HUES48 (cell line): ENCODE data around the gene SH3PXD2B.

Experiments
- H3K27ac ChIP-seq: one replicate; pipeline ENCODE4 v1.7.0; 2013; ENCODE audit warnings: low read depth, low read length, inconsistent platforms
- H3K27me3 ChIP-seq: 2 replicates; pipeline ENCODE4 v1.6.1; 2013; ENCODE audit warnings: mild to moderate bottlenecking, low read length; ENCODE audit not compliant: control insufficient read depth, insufficient read depth
- H3K36me3 ChIP-seq: 2 replicates; pipeline ENCODE4 v1.6.1; 2013; ENCODE audit warnings: low read length; ENCODE audit not compliant: control insufficient read depth, insufficient read depth
- H3K4me1 ChIP-seq: 2 replicates; pipeline ENCODE4 v1.6.1; 2013; ENCODE audit warnings: mild to moderate bottlenecking, low read length; ENCODE audit not compliant: control insufficient read depth, insufficient read depth
- H3K4me3 ChIP-seq: 2 replicates; pipeline ENCODE4 v1.5.1; 2013; ENCODE audit warnings: mild to moderate bottlenecking, low read depth, low read length
- H3K9ac ChIP-seq: 2 replicates; pipeline ENCODE4 v1.6.1; 2013; ENCODE audit warnings: mild to moderate bottlenecking, low read depth, low read length, moderate library complexity
- H3K9me3 ChIP-seq: 2 replicates; pipeline ENCODE4 v1.6.1; 2013; ENCODE audit warnings: low read length; ENCODE audit not compliant: control insufficient read depth, insufficient read depth

SH3PXD2B gene

GRCh38 chr5:172466062-172466461 is 11.7 kb upstream of the SH3PXD2B start:
- Histone ChIP-seq H3K36me3 (no peaks in the 10 kb centered on the region), H3K9ac (no peak overlapping the region), H3K9me3 (no peaks in the 10 kb centered on the region), H3K27me3 (0 out of 2 replicates have a peak, but pooled peaks cover 6% of the 10 kb centered on the region), H3K4me3 (no peak overlapping the region), H3K27ac (no peak overlapping the region), H3K4me1 (no peaks in the 10 kb centered on the region)

DNA sequence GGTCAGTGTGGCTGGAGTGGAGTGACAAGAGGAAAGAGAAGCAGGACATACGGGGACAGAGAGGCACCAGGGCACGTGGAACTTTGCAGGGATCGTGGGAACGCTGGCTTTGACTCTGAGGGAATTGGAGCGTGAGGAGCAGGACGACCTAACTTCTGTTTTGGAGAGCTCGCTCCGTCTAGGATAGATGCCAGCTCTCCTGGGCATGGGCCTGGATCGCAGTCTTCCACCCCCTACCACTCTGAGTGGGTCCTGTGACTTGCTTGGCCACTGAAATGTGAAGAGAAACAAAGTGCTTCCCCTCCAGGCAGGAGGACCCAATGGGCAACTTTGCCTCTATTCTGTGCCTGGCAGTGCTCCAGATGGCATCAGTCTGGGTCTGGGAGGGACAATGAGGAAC is 8.7 kb upstream of the SH3PXD2B start:
- Histone ChIP-seq H3K9ac (no peak overlapping the region), H3K27me3 (peaks cover 15% of the 10 kb centered on the region; the same call in 1 of the 2 replicates), H3K9me3 (no peaks in the 10 kb centered on the region), H3K4me3 (no peak overlapping the region), H3K36me3 (no peaks in the 10 kb centered on the region), H3K4me1 (no peaks in the 10 kb centered on the region), H3K27ac (no peak overlapping the region)

DNA sequence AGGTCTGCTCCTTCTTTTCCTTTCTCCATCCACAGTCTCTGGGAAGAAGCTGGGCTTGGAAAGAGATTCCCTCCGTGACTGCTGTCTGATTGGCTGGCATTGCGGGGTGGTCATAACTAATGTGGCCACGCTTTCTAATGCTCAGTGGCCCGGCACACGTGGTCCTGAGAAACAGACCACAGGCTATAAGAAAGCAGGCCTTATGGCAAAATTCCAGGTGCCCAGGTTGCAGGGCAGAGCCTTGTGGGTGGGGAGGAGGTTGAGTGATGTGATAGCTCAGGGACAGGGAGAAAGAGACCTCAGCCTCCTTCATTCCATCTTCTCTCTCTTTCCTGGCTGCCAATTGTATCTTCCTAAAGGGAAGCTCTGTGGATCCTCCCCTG is 5.4 kb upstream of the SH3PXD2B start:
- Histone ChIP-seq H3K4me3 (no peak overlapping the region), H3K36me3 (no peaks in the 10 kb centered on the region), H3K9ac (no peak overlapping the region), H3K9me3 (no peaks in the 10 kb centered on the region), H3K27ac (no peak overlapping the region), H3K27me3 (peaks cover 9% of the 10 kb centered on the region; the same call in 1 of the 2 replicates), H3K4me1 (peaks cover 15% of the 10 kb centered on the region; the same call in 1 of the 2 replicates)

DNA sequence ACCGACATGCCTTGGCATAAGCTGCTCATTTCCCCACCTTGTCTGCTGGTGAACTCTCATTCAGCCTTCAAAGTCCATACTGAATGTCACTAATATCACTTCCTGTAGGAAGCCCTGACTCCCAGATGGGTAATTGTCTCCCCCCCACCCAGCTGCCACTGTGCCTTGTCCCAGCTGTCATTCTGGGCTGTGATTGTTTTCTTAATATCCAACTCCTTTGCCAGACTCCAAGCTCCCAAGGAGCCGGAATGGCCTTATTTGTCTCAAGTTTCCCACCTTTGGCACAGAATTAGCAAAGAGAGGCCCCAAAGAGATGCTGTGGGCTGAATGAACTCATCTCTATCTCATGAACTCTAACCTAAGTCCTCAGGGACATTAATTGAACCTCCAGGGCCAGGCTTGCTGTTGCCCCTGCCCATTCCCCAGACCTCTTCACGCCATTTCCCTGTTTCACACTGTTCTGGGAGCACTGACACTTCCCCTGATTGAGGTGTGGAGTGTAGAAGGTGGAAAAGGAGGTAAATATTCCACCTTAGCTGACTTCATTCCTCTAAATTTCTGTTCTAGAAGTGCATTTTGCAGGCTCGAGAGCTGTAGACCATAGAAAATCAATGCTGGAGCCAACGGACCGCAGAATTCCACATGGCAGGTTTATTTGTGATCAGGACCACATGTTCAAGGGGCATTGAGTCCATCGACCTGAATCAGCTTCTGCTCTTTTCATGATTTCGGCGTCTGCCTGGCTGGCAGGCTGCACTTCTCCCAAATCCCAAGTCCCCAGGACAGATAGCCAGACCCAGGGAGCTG is 4.9 kb upstream of the SH3PXD2B start:
- no peaks in the 10 kb centered on the region for H3K36me3 ChIP-seq
- H3K9ac ChIP-seq = no peak overlapping the region

GRCh38 chr5:172456076-172456722 is 1.9 kb upstream of the SH3PXD2B start:
- no peaks in the 10 kb centered on the region for H3K9me3 ChIP-seq
- no peak overlapping the region for H3K4me3 ChIP-seq
- H3K9ac ChIP-seq = no peak overlapping the region
- peak overlapping the region; percentile 2 for H3K27ac ChIP-seq
- peaks cover 23% of the 10 kb centered on the region; the same call in 1 of the 2 replicates for H3K4me1 ChIP-seq
- peaks cover 9% of the 10 kb centered on the region; the same call in 1 of the 2 replicates for H3K27me3 ChIP-seq
- H3K36me3 ChIP-seq = no peaks in the 10 kb centered on the region

More for the DNA sequence above, 4.9 kb upstream of the SH3PXD2B start:
- peaks cover 17% of the 10 kb centered on the region; the same call in 1 of the 2 replicates for H3K4me1 ChIP-seq
- H3K4me3 ChIP-seq = no peak overlapping the region
- H3K27me3 ChIP-seq = peaks cover 9% of the 10 kb centered on the region; the same call in 1 of the 2 replicates
- H3K27ac ChIP-seq = no peak overlapping the region
- H3K9me3 ChIP-seq = no peaks in the 10 kb centered on the region

DNA sequence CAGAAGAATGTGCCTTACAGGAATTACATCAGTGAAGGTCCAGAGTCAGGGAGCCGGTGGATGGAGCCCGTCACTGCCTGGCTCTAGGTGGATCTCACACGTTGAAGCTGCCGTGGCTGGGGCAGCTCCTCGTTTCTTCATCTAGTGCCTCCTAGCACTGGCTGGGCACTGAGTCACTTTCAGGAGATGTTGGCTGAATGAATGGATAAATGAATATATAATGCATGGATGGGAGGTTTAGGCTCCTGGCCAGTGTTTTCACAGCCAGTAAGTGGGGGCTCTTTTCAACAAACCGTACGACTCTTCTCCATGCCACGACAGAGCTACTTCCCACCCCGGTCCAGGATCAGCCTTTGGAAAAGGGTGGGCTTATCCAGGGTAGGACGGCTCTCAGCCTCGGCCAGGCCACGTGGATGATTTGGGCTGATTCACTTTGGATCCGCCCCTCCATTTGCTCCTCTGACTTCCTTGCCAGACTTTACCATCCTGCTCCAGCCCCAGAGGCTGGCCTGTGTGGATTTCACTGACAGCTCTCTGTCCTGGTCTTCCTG is 1.3 kb upstream of the SH3PXD2B start:
- H3K27ac ChIP-seq = peak overlapping the region; percentile 2
- peaks cover 25% of the 10 kb centered on the region; the same call in 1 of the 2 replicates for H3K4me1 ChIP-seq
- H3K4me3 ChIP-seq = no peak overlapping the region
- H3K36me3 ChIP-seq = no peaks in the 10 kb centered on the region
- H3K9me3 ChIP-seq = no peaks in the 10 kb centered on the region
- H3K27me3 ChIP-seq = peaks cover 9% of the 10 kb centered on the region; the same call in 1 of the 2 replicates
- H3K9ac ChIP-seq = no peak overlapping the region

- Histone ChIP-seq H3K27ac (peak overlapping the region; percentile 79), H3K27me3 (peaks cover 8% of the 10 kb centered on the region; the same call in 1 of the 2 replicates), H3K4me3 (peak overlapping the region; percentile 62), H3K36me3 (no peaks in the 10 kb centered on the region), H3K9ac (peak overlapping the region; percentile 39; the same call in 1 of the 2 replicates), H3K4me1 (peaks cover 25% of the 10 kb centered on the region; the same call in 1 of the 2 replicates), H3K9me3 (no peaks in the 10 kb centered on the region)
These were observed 709 bp upstream of the SH3PXD2B start for GRCh38 chr5:172455087-172455381.

GRCh38 chr5:172453986-172454357 is 353 bp downstream of the SH3PXD2B start:
- Histone ChIP-seq H3K36me3 (no peaks in the 10 kb centered on the region), H3K9me3 (no peaks in the 10 kb centered on the region), H3K27ac (peak overlapping the region; percentile 85), H3K27me3 (0 out of 2 replicates have a peak, but pooled peaks cover 2% of the 10 kb centered on the region), H3K4me1 (peaks cover 32% of the 10 kb centered on the region; the same call in 1 of the 2 replicates), H3K4me3 (peak overlapping the region; percentile 82), H3K9ac (peak overlapping the region; percentile 79)

DNA sequence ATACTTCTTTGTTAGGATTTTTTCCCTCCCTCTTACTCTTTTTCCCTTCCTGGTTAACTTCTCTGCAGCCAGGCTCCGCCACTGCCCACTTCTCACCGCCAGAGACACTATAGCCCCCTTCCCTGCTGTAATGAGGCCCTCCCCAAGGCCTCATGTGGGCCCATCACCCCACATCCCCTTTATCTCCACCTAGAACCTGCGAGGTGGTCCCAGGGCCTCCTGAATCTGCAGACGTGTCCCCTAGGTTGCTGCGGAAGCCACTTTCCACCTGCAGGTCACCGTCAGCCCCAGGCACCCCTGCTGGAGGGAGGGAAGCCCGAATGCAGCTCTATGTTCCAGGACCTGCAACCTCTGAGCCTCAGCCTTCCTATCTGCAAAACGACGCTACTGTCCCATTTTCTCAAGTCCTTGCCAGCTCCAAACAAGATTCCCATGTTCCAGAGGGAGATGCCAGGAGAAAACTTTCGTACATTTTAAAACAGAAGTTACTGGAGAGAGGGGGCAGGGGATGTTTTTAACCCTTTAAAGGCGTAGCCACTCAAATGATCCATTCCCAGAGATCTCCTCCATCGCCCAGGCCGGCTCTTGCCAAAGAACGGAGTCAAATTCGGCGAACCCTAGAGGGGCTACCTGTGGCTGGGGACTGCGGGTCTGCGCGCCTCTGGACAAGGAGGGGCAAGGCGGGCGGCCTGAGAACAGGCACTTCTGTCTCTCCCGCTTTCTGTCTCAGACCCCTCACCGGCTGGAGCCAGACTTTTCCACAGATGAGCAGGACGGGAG is 929 bp downstream of the SH3PXD2B start:
- H3K27me3 ChIP-seq = no peaks in the 10 kb centered on the region
- no peaks in the 10 kb centered on the region for H3K36me3 ChIP-seq
- H3K9me3 ChIP-seq = no peaks in the 10 kb centered on the region
- H3K27ac ChIP-seq = peak overlapping the region; percentile 85
- H3K4me1 ChIP-seq = peaks cover 33% of the 10 kb centered on the region; the same call in 1 of the 2 replicates
- H3K9ac ChIP-seq = peak overlapping the region; percentile 57
- peak overlapping the region; percentile 82 for H3K4me3 ChIP-seq

GRCh38 chr5:172452398-172453205 is 1.7 kb downstream of the SH3PXD2B start:
- Histone ChIP-seq H3K36me3 (no peaks in the 10 kb centered on the region), H3K4me1 (peaks cover 33% of the 10 kb centered on the region; the same call in 1 of the 2 replicates), H3K9me3 (no peaks in the 10 kb centered on the region), H3K27me3 (no peaks in the 10 kb centered on the region), H3K27ac (peak overlapping the region; percentile 85), H3K9ac (peak overlapping the region; percentile 57; the same call in 1 of the 2 replicates), H3K4me3 (peak overlapping the region; percentile 82)
